Panc1 (cell line): ENCODE results near the gene BMP7.

ENCODE experiments used
- CTCF ChIP-seq: fragments of 450-650 bp; IDR thresholded peaks from 2 replicates; pipeline ENCODE4 v1.5.1; 2017; ENCODE audit warnings: mild to moderate bottlenecking
- POLR2AphosphoS5 ChIP-seq: IDR thresholded peaks from 2 replicates; pipeline ENCODE4 v1.6.1; 2012; ENCODE audit warnings: mild to moderate bottlenecking, low read depth, low read length, moderate library complexity

- TF ChIP-seq CTCF (no peak), POLR2AphosphoS5 (no peak)
Observed at GRCh38 chr20:57118964-57119363, 147.5 kb downstream of the BMP7 start.
